ENCODE results near the gene ARHGAP12.

The ARHGAP12 gene

GRCh38 chr10:31935678-31936077, 7.0 kb upstream of the ARHGAP12 start:
- H3K27me3 ChIP-seq (ENCODE audit: control insufficient read depth in 1 of 2, insufficient read depth in 2 of 2, low read length in 2 of 2) = no peaks in the 10 kb centered on the region
- H3K36me3 ChIP-seq (ENCODE audit: control insufficient read depth in 2 of 2, insufficient read depth in 2 of 2, low read length in 2 of 2) = no peaks in the 10 kb centered on the region
- H3K4me1 ChIP-seq (ENCODE audit: control insufficient read depth, insufficient read depth, low read length) = no peaks in the 10 kb centered on the region
- no peak overlapping the region for H3K4me3 ChIP-seq (ENCODE audit: low read length in 2 of 2)
- no peak overlapping the region for H3K9ac ChIP-seq (ENCODE audit: low read length in 2 of 2)
- no peak overlapping the region for H3K27ac ChIP-seq (ENCODE audit: low read length)
- no peaks in the 10 kb centered on the region for H3K9me3 ChIP-seq (ENCODE audit: control insufficient read depth in 2 of 2, low read length in 2 of 2)

DNA sequence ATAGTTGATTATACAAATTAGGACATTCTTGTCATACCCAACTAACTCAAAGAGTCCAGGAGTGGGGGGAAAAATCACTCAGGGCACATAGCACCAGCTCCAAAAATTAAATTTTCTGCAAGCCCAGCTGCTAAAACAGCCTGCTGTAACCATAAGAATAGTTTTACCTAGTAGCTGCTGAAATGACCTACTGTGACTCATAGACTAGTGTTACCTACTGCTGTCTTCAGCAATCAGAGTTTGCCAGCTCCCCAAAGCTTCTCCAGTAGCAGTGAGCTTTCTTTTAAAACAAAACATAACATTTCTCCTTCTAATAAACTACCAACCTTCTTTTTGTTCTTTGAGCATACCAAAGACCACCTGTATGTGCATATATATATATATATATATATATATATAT, 4.2 kb upstream of the ARHGAP12 start:
- no peak overlapping the region for H3K27ac ChIP-seq (ENCODE audit: low read length)
- no peak overlapping the region for H3K4me3 ChIP-seq (ENCODE audit: low read length in 2 of 2)
- H3K27me3 ChIP-seq (ENCODE audit: control insufficient read depth in 1 of 2, insufficient read depth in 2 of 2, low read length in 2 of 2) = no peaks in the 10 kb centered on the region

GRCh38 chr10:31930856-31931255, 2.2 kb upstream of the ARHGAP12 start:
- Histone ChIP-seq H3K9ac (ENCODE audit: low read length in 2 of 2) (peak overlapping the region in 1 of 2 donors; percentile 61), H3K4me3 (ENCODE audit: low read length in 2 of 2) (peak overlapping the region in 1 of 2 donors; percentile 56), H3K27ac (ENCODE audit: low read length) (no peak overlapping the region), H3K27me3 (ENCODE audit: control insufficient read depth in 1 of 2, insufficient read depth in 2 of 2, low read length in 2 of 2) (no peaks in the 10 kb centered on the region), H3K9me3 (ENCODE audit: control insufficient read depth in 2 of 2, low read length in 2 of 2) (no peaks in the 10 kb centered on the region), H3K36me3 (ENCODE audit: control insufficient read depth in 2 of 2, insufficient read depth in 2 of 2, low read length in 2 of 2) (no peaks in the 10 kb centered on the region), H3K4me1 (ENCODE audit: control insufficient read depth, insufficient read depth, low read length) (peaks cover 11% of the 10 kb centered on the region)

More for the DNA sequence above, 4.2 kb upstream of the ARHGAP12 start:
- H3K4me1 ChIP-seq (ENCODE audit: control insufficient read depth, insufficient read depth, low read length) = peaks cover 7% of the 10 kb centered on the region
- H3K9ac ChIP-seq (ENCODE audit: low read length in 2 of 2) = no peak overlapping the region
- no peaks in the 10 kb centered on the region for H3K9me3 ChIP-seq (ENCODE audit: control insufficient read depth in 2 of 2, low read length in 2 of 2)
- H3K36me3 ChIP-seq (ENCODE audit: control insufficient read depth in 2 of 2, insufficient read depth in 2 of 2, low read length in 2 of 2) = no peaks in the 10 kb centered on the region

DNA sequence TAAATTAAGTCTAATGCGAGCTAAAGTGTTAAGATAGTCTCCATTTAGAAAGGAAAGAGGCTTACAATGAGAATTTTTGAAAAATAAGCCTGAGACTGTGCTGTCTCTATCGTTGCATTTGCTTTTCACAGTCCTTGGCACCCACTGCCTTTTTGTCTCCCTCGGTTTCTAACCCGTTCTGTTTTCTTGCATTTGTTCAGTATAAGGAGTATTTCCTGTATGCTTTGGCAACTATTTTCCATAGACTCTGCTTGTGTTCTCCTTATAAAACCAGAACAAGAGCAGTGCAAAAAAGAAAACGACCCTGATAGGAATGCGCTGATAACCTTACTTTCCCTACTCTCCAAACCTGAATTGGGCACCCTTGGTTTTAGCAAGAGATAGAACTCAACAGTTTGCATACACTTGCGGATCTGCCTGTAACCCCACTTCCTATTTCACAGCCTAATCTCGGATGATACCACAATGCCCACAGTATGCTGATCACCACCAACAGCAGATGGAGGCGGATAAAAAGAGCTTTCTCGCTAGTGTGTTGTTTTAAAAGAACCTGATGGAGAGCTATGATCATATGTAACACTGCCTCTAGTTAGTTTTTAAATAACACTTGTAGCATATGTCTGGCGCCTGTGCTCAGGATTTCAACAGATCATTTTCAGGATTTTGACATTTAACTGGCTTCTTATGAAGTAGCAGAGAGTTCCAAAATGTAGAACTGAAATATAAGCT, 1.6 kb upstream of the ARHGAP12 start:
- Histone ChIP-seq H3K27ac (ENCODE audit: low read length) (peak overlapping the region; percentile 84), H3K27me3 (ENCODE audit: control insufficient read depth in 1 of 2, insufficient read depth in 2 of 2, low read length in 2 of 2) (no peaks in the 10 kb centered on the region), H3K9ac (ENCODE audit: low read length in 2 of 2) (peak overlapping the region; percentile 61 to 90), H3K9me3 (ENCODE audit: control insufficient read depth in 2 of 2, low read length in 2 of 2) (no peaks in the 10 kb centered on the region), H3K36me3 (ENCODE audit: control insufficient read depth in 2 of 2, insufficient read depth in 2 of 2, low read length in 2 of 2) (no peaks in the 10 kb centered on the region), H3K4me1 (ENCODE audit: control insufficient read depth, insufficient read depth, low read length) (peaks cover 11% of the 10 kb centered on the region), H3K4me3 (ENCODE audit: low read length in 2 of 2) (peak overlapping the region; percentile 56 to 89)

GRCh38 chr10:31929261-31930022, 811 bp upstream of the ARHGAP12 start:
- Histone ChIP-seq H3K9ac (ENCODE audit: low read length in 2 of 2) (peak overlapping the region; percentile 61 to 90), H3K27me3 (ENCODE audit: control insufficient read depth in 1 of 2, insufficient read depth in 2 of 2, low read length in 2 of 2) (no peaks in the 10 kb centered on the region), H3K4me3 (ENCODE audit: low read length in 2 of 2) (peak overlapping the region; percentile 56 to 89), H3K27ac (ENCODE audit: low read length) (peak overlapping the region; percentile 84), H3K36me3 (ENCODE audit: control insufficient read depth in 2 of 2, insufficient read depth in 2 of 2, low read length in 2 of 2) (no peaks in the 10 kb centered on the region), H3K4me1 (ENCODE audit: control insufficient read depth, insufficient read depth, low read length) (peaks cover 11% of the 10 kb centered on the region), H3K9me3 (ENCODE audit: control insufficient read depth in 2 of 2, low read length in 2 of 2) (no peaks in the 10 kb centered on the region)

GRCh38 chr10:31927884-31928548, 615 bp downstream of the ARHGAP12 start:
- Histone ChIP-seq H3K9ac (ENCODE audit: low read length in 2 of 2) (peak overlapping the region; percentile 22 to 61), H3K27me3 (ENCODE audit: control insufficient read depth in 1 of 2, insufficient read depth in 2 of 2, low read length in 2 of 2) (no peaks in the 10 kb centered on the region), H3K9me3 (ENCODE audit: control insufficient read depth in 2 of 2, low read length in 2 of 2) (no peaks in the 10 kb centered on the region), H3K4me1 (ENCODE audit: control insufficient read depth, insufficient read depth, low read length) (peaks cover 11% of the 10 kb centered on the region), H3K27ac (ENCODE audit: low read length) (peak overlapping the region; percentile 42), H3K36me3 (ENCODE audit: control insufficient read depth in 2 of 2, insufficient read depth in 2 of 2, low read length in 2 of 2) (no peaks in the 10 kb centered on the region), H3K4me3 (ENCODE audit: low read length in 2 of 2) (peak overlapping the region; percentile 68 to 89)

DNA sequence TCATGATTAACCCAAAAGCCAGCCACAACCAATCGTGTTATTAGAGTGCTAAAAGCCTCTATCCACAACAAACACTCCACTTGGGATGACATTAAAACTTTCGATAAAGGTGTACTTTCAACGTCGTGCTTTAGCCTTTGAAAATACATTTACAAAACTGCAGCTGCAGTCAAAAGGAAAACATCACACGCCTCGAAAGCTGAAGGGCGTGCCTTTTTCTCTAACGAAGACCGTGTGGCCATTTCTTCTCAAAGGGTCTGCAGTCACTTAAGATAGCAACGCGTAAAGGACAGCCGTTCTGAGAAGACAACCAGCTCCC, 1.1 kb downstream of the ARHGAP12 start:
- H3K9ac ChIP-seq (ENCODE audit: low read length in 2 of 2) = peak overlapping the region; percentile 22 to 49
- H3K9me3 ChIP-seq (ENCODE audit: control insufficient read depth in 2 of 2, low read length in 2 of 2) = no peaks in the 10 kb centered on the region
- H3K4me3 ChIP-seq (ENCODE audit: low read length in 2 of 2) = peak overlapping the region; percentile 68 to 89
- H3K27ac ChIP-seq (ENCODE audit: low read length) = peak overlapping the region; percentile 42
- H3K4me1 ChIP-seq (ENCODE audit: control insufficient read depth, insufficient read depth, low read length) = peaks cover 11% of the 10 kb centered on the region
- H3K36me3 ChIP-seq (ENCODE audit: control insufficient read depth in 2 of 2, insufficient read depth in 2 of 2, low read length in 2 of 2) = no peaks in the 10 kb centered on the region
- no peaks in the 10 kb centered on the region for H3K27me3 ChIP-seq (ENCODE audit: control insufficient read depth in 1 of 2, insufficient read depth in 2 of 2, low read length in 2 of 2)

- H3K27me3 ChIP-seq (ENCODE audit: control insufficient read depth in 1 of 2, insufficient read depth in 2 of 2, low read length in 2 of 2) = no peaks in the 10 kb centered on the region
- peaks cover 11% of the 10 kb centered on the region for H3K4me1 ChIP-seq (ENCODE audit: control insufficient read depth, insufficient read depth, low read length)
- peak overlapping the region; percentile 42 for H3K27ac ChIP-seq (ENCODE audit: low read length)
Observed at GRCh38 chr10:31926765-31927564, 1.7 kb downstream of the ARHGAP12 start.

GRCh38 chr10:31926160-31926559, 2.5 kb downstream of the ARHGAP12 start:
- H3K27ac ChIP-seq (ENCODE audit: low read length) = no peak overlapping the region
- H3K36me3 ChIP-seq (ENCODE audit: control insufficient read depth in 2 of 2, insufficient read depth in 2 of 2, low read length in 2 of 2) = no peaks in the 10 kb centered on the region
- peaks cover 11% of the 10 kb centered on the region for H3K4me1 ChIP-seq (ENCODE audit: control insufficient read depth, insufficient read depth, low read length)
- no peak overlapping the region for H3K9ac ChIP-seq (ENCODE audit: low read length in 2 of 2)
- H3K4me3 ChIP-seq (ENCODE audit: low read length in 2 of 2) = no peak overlapping the region
- H3K27me3 ChIP-seq (ENCODE audit: control insufficient read depth in 1 of 2, insufficient read depth in 2 of 2, low read length in 2 of 2) = no peaks in the 10 kb centered on the region
- no peaks in the 10 kb centered on the region for H3K9me3 ChIP-seq (ENCODE audit: control insufficient read depth in 2 of 2, low read length in 2 of 2)

More at GRCh38 chr10:31926765-31927564, 1.7 kb downstream of the ARHGAP12 start:
- no peaks in the 10 kb centered on the region for H3K36me3 ChIP-seq (ENCODE audit: control insufficient read depth in 2 of 2, insufficient read depth in 2 of 2, low read length in 2 of 2)
- H3K9me3 ChIP-seq (ENCODE audit: control insufficient read depth in 2 of 2, low read length in 2 of 2) = no peaks in the 10 kb centered on the region
- H3K9ac ChIP-seq (ENCODE audit: low read length in 2 of 2) = peak overlapping the region; percentile 22 to 49
- H3K4me3 ChIP-seq (ENCODE audit: low read length in 2 of 2) = peak overlapping the region; percentile 68 to 89

DNA sequence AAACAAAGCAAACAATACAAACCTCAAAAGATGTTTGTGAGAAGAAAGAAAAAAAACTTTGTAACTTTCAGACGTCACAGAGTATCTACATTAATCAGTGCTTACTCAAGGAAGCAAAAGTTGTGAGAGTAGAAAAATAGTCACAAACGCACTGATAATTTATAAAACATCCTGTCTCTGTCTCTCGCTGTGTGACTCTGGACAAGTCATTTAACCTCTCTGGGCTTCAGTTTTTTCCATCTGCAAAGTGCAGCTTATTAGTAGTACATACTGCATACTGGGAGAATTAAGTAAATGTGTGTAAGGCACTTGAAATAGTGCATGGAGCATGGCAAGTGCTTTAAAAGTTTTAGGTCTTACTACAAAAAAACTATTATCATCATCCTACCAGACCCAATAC, 3.8 kb downstream of the ARHGAP12 start:
- Histone ChIP-seq H3K36me3 (ENCODE audit: control insufficient read depth in 2 of 2, insufficient read depth in 2 of 2, low read length in 2 of 2) (no peaks in the 10 kb centered on the region), H3K27ac (ENCODE audit: low read length) (no peak overlapping the region), H3K9ac (ENCODE audit: low read length in 2 of 2) (no peak overlapping the region), H3K4me1 (ENCODE audit: control insufficient read depth, insufficient read depth, low read length) (peaks cover 10% of the 10 kb centered on the region), H3K9me3 (ENCODE audit: control insufficient read depth in 2 of 2, low read length in 2 of 2) (no peaks in the 10 kb centered on the region), H3K27me3 (ENCODE audit: control insufficient read depth in 1 of 2, insufficient read depth in 2 of 2, low read length in 2 of 2) (no peaks in the 10 kb centered on the region), H3K4me3 (ENCODE audit: low read length in 2 of 2) (no peak overlapping the region)
